Measurements from ENCODE around the gene PKDCC. TPM values are rescaled to one million over a fixed set of nuclear protein-coding genes. Genes with fewer than 3 reads are reported as not detected.

Gene PKDCC
- total and polyA plus RNA-seq, 2 of the 13 experiments (the other 11 are each of a cell fraction or from before 2014, with no cell fraction given), result 52.6 to 58.8 TPM

DNA sequence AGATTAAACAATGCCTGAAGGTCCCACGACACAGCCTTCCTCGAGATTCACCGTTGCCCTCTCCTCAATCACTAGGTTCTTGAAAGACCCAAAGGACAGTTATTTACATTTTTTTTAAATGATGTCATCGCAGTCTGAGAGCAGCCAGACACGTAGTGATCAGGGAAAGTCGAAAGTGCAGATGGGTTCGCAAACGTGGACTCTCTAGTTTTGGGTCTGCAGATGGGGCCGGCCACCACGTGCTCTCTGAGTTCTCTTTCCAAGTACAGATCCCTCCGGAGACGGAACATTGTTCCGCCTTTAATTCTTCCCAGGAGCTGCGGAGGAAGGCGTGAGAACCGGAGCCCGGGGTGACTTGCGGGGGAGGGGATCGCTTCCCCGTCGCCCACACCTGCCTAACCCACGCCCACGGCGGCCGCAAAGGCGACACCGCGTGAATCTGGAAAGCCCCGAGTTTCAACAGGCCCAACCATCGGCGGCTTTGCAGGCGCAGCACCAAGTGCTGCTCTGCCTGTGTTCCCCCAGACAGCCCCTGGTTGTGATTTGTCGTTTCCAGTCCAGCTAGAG, 54.3 kb downstream of the PKDCC start (continued):
- TF ChIP-seq ZMYM2 (CRISPR knock-in tag; IDR thresholded peaks at IDR 0.05) (peak; percentile 80), ZNF749 (CRISPR knock-in tag; IDR thresholded peaks at IDR 0.05; ENCODE audit: borderline replicate concordance) (no peak), BRD4 (CRISPR knock-in tag; IDR thresholded peaks at IDR 0.05) (peak; percentile 43; the same call in 1 of the 2 replicates), ZNF614 (CRISPR knock-in tag; IDR thresholded peaks at IDR 0.05; ENCODE audit: borderline replicate concordance) (peak; percentile 22; the same call in 1 of the 2 replicates), ZNF331 (CRISPR knock-in tag; IDR thresholded peaks at IDR 0.05) (peak; percentile 31; the same call in 1 of the 2 replicates), RARA (CRISPR knock-in tag; IDR thresholded peaks at IDR 0.05) (peak; percentile 87), ZNF891 (CRISPR knock-in tag; IDR thresholded peaks at IDR 0.05) (peak; percentile 76; the same call in 1 of the 2 replicates), ZSCAN21 (CRISPR knock-in tag; IDR thresholded peaks at IDR 0.05; ENCODE audit: borderline replicate concordance) (0 out of 2 replicates have a peak, but pooled peaks have one; percentile 65), ZNF33B (CRISPR knock-in tag; IDR thresholded peaks at IDR 0.05) (no peak), KLF15 (CRISPR knock-in tag; IDR thresholded peaks at IDR 0.05; ENCODE audit: borderline replicate concordance) (no peak), ZNF788 (CRISPR knock-in tag; IDR thresholded peaks at IDR 0.05; ENCODE audit: borderline replicate concordance) (peak; percentile 46; the same call in 1 of the 2 replicates), RXRA (CRISPR knock-in tag; IDR thresholded peaks at IDR 0.05) (peak; percentile 78), SALL2 (CRISPR knock-in tag; IDR thresholded peaks at IDR 0.05) (peak; percentile 73; the same call in 1 of the 2 replicates), HDAC1 (CRISPR knock-in tag; IDR thresholded peaks at IDR 0.05) (peak; percentile 67; the same call in 1 of the 2 replicates), FOXK2 (IDR thresholded peaks at IDR 0.05) (peak; percentile 72; the same call in 1 of the 2 replicates), PPARG (CRISPR knock-in tag; conservative IDR thresholded peaks at IDR 0.05) (peak; percentile 28; the same call in 1 of the 2 replicates), ZNF253 (CRISPR knock-in tag; IDR thresholded peaks at IDR 0.05; ENCODE audit: borderline replicate concordance) (no peak), RFXAP (CRISPR knock-in tag; IDR thresholded peaks at IDR 0.05; ENCODE audit: borderline replicate concordance) (0 out of 2 replicates have a peak, but pooled peaks have one; percentile 52), CAMTA2 (CRISPR knock-in tag; IDR thresholded peaks at IDR 0.05; ENCODE audit: borderline replicate concordance) (peak; percentile 30; the same call in 1 of the 2 replicates)
- TF ChIP-seq, protein P1, sequence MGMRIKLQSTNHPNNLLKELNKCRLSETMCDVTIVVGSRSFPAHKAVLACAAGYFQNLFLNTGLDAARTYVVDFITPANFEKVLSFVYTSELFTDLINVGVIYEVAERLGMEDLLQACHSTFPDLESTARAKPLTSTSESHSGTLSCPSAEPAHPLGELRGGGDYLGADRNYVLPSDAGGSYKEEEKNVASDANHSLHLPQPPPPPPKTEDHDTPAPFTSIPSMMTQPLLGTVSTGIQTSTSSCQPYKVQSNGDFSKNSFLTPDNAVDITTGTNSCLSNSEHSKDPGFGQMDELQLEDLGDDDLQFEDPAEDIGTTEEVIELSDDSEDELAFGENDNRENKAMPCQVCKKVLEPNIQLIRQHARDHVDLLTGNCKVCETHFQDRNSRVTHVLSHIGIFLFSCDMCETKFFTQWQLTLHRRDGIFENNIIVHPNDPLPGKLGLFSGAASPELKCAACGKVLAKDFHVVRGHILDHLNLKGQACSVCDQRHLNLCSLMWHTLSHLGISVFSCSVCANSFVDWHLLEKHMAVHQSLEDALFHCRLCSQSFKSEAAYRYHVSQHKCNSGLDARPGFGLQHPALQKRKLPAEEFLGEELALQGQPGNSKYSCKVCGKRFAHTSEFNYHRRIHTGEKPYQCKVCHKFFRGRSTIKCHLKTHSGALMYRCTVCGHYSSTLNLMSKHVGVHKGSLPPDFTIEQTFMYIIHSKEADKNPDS (CRISPR knock-in tag; IDR thresholded peaks at IDR 0.05), result 0 out of 2 replicates have a peak, but pooled peaks have one; percentile 29
- TF ChIP-seq, protein P2, sequence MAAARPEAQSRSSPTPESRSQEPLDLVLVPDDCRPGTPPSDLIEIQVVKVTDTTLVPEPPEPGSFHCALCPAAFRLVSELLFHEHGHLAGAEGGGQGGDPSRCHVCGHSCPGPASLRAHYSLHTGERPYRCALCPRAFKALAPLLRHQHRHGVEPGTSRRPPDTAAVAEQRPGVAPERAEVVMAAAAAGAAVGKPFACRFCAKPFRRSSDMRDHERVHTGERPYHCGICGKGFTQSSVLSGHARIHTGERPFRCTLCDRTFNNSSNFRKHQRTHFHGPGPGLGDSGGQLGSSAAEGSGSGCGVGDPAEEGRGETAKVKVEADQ (CRISPR knock-in tag; IDR thresholded peaks at IDR 0.05; ENCODE audit: borderline replicate concordance), result no peak
- TF ChIP-seq, protein P3, sequence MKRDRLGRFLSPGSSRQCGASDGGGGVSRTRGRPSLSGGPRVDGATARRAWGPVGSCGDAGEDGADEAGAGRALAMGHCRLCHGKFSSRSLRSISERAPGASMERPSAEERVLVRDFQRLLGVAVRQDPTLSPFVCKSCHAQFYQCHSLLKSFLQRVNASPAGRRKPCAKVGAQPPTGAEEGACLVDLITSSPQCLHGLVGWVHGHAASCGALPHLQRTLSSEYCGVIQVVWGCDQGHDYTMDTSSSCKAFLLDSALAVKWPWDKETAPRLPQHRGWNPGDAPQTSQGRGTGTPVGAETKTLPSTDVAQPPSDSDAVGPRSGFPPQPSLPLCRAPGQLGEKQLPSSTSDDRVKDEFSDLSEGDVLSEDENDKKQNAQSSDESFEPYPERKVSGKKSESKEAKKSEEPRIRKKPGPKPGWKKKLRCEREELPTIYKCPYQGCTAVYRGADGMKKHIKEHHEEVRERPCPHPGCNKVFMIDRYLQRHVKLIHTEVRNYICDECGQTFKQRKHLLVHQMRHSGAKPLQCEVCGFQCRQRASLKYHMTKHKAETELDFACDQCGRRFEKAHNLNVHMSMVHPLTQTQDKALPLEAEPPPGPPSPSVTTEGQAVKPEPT (CRISPR knock-in tag; IDR thresholded peaks at IDR 0.05; ENCODE audit: low read depth), result no peak
- TF ChIP-seq, protein P4, sequence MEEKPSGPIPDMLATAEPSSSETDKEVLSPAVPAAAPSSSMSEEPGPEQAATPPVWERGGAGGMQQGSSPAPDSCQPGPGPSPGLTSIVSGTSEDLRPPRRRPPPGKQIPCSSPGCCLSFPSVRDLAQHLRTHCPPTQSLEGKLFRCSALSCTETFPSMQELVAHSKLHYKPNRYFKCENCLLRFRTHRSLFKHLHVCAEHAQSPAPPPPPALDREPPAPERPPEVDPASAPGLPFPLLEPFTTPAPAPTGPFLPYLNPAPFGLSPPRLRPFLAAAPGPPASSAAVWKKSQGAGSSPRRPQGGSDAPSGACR (CRISPR knock-in tag; IDR thresholded peaks at IDR 0.05), result peak; percentile 78; the same call in 1 of the 2 replicates

Measured in HepG2 (cell line).